ENCODE data around the gene HSFX4. TPM values are rescaled to one million over a fixed set of nuclear protein-coding genes. Genes with fewer than 3 reads are reported as not detected.
A peak's percentile ranks its signal among the peaks of the same experiment; 100 is the strongest.

HSFX4 gene
- total and polyA plus RNA-seq, 8 donors = 0.09 TPM; not detected in 7

- ATAC-seq (peak; percentile 91 to 99 (median 99)), DNase-seq (peak in 4 of 6 donors; percentile 18 to 65 (median 41)), FAIRE-seq (peak; percentile 85)
- Histone ChIP-seq H3K9me3 (no peaks in the 10 kb centered on the region), H3K4me1 (peaks cover 0 to 2% (median 0%) of the 10 kb centered on the region in 3 donors), H3K4me3 (no peak overlapping the region), H3K36me3 (no peaks in the 10 kb centered on the region), H3K27ac (no peak overlapping the region), H3K27me3 (peaks cover 0 to 6% (median 0%) of the 10 kb centered on the region in 4 donors)
- peak; percentile 18 to 66 (median 52) for TF ChIP-seq CTCF (IDR thresholded peaks at IDR 0.05)
- WGBS, 2 donors = 39 to 45% methylated on average over 9 of the region's 9 CpGs
- intact Hi-C loops (cut with DNase I) = no loop called here
Observed at GRCh38 chrX:149962859-149963757, 33.7 kb downstream of the HSFX4 start.

GRCh38 chrX:149979126-149979644, 49.8 kb downstream of the HSFX4 start:
- H3K4me3 ChIP-seq = no peak overlapping the region

More at GRCh38 chrX:149979126-149979644, 49.8 kb downstream of the HSFX4 start:
- Histone ChIP-seq H3K27me3 (no peaks in the 10 kb centered on the region), H3K4me1 (no peaks in the 10 kb centered on the region), H3K9me3 (no peaks in the 10 kb centered on the region), H3K27ac (no peak overlapping the region), H3K36me3 (no peaks in the 10 kb centered on the region)
- intact Hi-C loops (cut with DNase I) = no loop called here
- ATAC-seq = no peak
- WGBS, 2 donors = 67 to 82% methylated on average over 3 of the region's 3 CpGs
- FAIRE-seq = no peak
- no peak for DNase-seq
- no peak for TF ChIP-seq CTCF (IDR thresholded peaks at IDR 0.05)

Other genes starting within 250 kb of the HSFX4 start
- not detected for gene MAGEA11, start 217.5 kb upstream of the HSFX4 start, total RNA-seq
- not detected for gene MAGEA11, start 217.5 kb upstream of the HSFX4 start, polyA plus RNA-seq
- 1 to 10 TPM in 1 of 6 donors, under 1 TPM in 5; 0.25 to 1.2 (median 0.58) TPM for gene HSFX1, start 155.5 kb upstream of the HSFX4 start, total RNA-seq
- under 1 TPM; 0.38 to 0.68 TPM for gene HSFX1, start 155.5 kb upstream of the HSFX4 start, polyA plus RNA-seq
- gene MAGEA9, start 147.6 kb upstream of the HSFX4 start, total RNA-seq = not detected
- not detected for gene MAGEA9, start 147.6 kb upstream of the HSFX4 start, polyA plus RNA-seq
- not detected for gene MAGEA8, start 48.4 kb upstream of the HSFX4 start, total RNA-seq
- not detected for gene MAGEA8, start 48.4 kb upstream of the HSFX4 start, polyA plus RNA-seq
- gene EOLA2, start 8.9 kb downstream of the HSFX4 start, total RNA-seq = 10 to 100 TPM; 13.4 to 21.5 (median 17.6) TPM
- 10 to 100 TPM; 29.5 to 54.0 TPM for gene EOLA2, start 8.9 kb downstream of the HSFX4 start, polyA plus RNA-seq